CD4-positive, alpha-beta T cell (primary cell): ENCODE measurements around the gene GRID2. TPM values are rescaled to one million over a fixed set of nuclear protein-coding genes. Genes with fewer than 3 reads are reported as not detected.

Experiments used
- ATAC-seq: fragments of 200-7000 bp; cut with Tn5 transposase; one replicate; pipeline ENCODE4 v1.10.0; 2022; ENCODE audit warnings: mild to moderate bottlenecking; ENCODE audit not compliant: poor library complexity
- CTCF ChIA-PET: fragments of 350-600 bp; sonication (Branson Sonifier 250); formaldehyde crosslinking; loops from one replicate; lab custom pipeline; 2021; ENCODE audit warnings: antibody characterized with exemption, inconsistent platforms; lab: Charles Lee
- POLR2A ChIA-PET: fragments of 350-600 bp; sonication (Branson Sonifier 250); formaldehyde crosslinking; loops from one replicate; lab custom pipeline; 2021; ENCODE audit warnings: antibody characterized with exemption, inconsistent platforms; lab: Charles Lee
- DNase-seq, 14 experiments: peaks; one replicate each; pipeline ENCODE4 v3.0.0-alpha.2; 2013 to 2020; ENCODE audit warnings: mixed read lengths in 2 of 14
- H3K27ac ChIP-seq, 2 donors: one replicate each; pipeline versions ENCODE4 v1.5.1 to v1.7.0; 2013; ENCODE audit warnings: low read length in 2 of 2, low read depth in 1 of 2, mild to moderate bottlenecking in 1 of 2
- H3K27me3 ChIP-seq, 2 experiments: 1 replicate in 1 of 2; 2 replicates in 1 of 2; pipeline versions ENCODE4 v1.6.1 to v1.7.0; 2013; ENCODE audit warnings: low read length in 2 of 2, control low read depth in 1 of 2, mild to moderate bottlenecking in 1 of 2, moderate library complexity in 1 of 2; ENCODE audit not compliant: insufficient read depth in 2 of 2, control insufficient read depth in 1 of 2
- H3K36me3 ChIP-seq: one replicate; pipeline ENCODE4 v1.6.1; 2013; ENCODE audit warnings: low read length, control low read depth; ENCODE audit not compliant: insufficient read depth
- H3K4me1 ChIP-seq: one replicate; pipeline ENCODE4 v1.6.1; 2013; ENCODE audit warnings: low read length, control low read depth; ENCODE audit not compliant: insufficient read depth
- H3K4me3 ChIP-seq: one replicate; pipeline ENCODE4 v1.5.1; 2013; ENCODE audit warnings: mild to moderate bottlenecking, low read length, moderate library complexity
- H3K9me3 ChIP-seq, 2 experiments: 1 replicate in 1 of 2; 2 replicates in 1 of 2; pipeline versions ENCODE4 v1.6.1 to v1.7.0; 2013; ENCODE audit warnings: low read length in 2 of 2, mild to moderate bottlenecking in 2 of 2, control low read depth in 1 of 2, moderate library complexity in 1 of 2; ENCODE audit not compliant: control insufficient read depth in 1 of 2, insufficient read depth in 1 of 2
- H3K27ac Mint-ChIP-seq: one replicate; pipeline ENCODE4 v1.8.0; 2020; ENCODE audit warnings: mixed read lengths
- H3K27me3 Mint-ChIP-seq: one replicate; pipeline ENCODE4 v1.8.0; 2021; ENCODE audit warnings: mixed read lengths
- H3K36me3 Mint-ChIP-seq: one replicate; pipeline ENCODE4 v1.8.0; 2021; ENCODE audit warnings: low read depth, mixed read lengths
- H3K4me1 Mint-ChIP-seq: one replicate; pipeline ENCODE4 v1.8.0; 2021; ENCODE audit warnings: low read depth, mixed read lengths
- H3K4me3 Mint-ChIP-seq: one replicate; pipeline ENCODE4 v1.8.0; 2020; ENCODE audit warnings: mild to moderate bottlenecking, mixed read lengths
- H3K9me3 Mint-ChIP-seq: one replicate; pipeline ENCODE4 v1.8.0; 2020; ENCODE audit warnings: mixed read lengths
- CTCF ChIP-seq: fragments of 200-600 bp; IDR thresholded peaks from one replicate; pipeline ENCODE4 v1.8.0; 2022; ENCODE audit warnings: antibody characterized with exemption, mild to moderate bottlenecking
- intact Hi-C, 2 experiments: fragments of 100-400 bp; cut with DNase I in 1 of 2; cut with micrococcal nuclease in 1 of 2; formaldehyde crosslinking; loops; one replicate each; pipeline versions ENCODE4 v1.15.1 to v1.9.0; 2023 to 2025; cut with DNase I, micrococcal nuclease
- total RNA-seq, 174 experiments: library from RNA in 2 of 174; stranded (reverse) in 2 of 174; gene quantifications; one replicate each; pipeline ENCODE4 v1.2.3 and lab custom pipeline; 2021 to 2026

Gene GRID2
- total RNA-seq, 2 experiments from 2014 or later: not detected

- Mint-ChIP-seq H3K9me3 (no peaks in the 10 kb centered on the region), H3K4me1 (no peaks in the 10 kb centered on the region), H3K27me3 (no peaks in the 10 kb centered on the region), H3K4me3 (no peak overlapping the region), H3K27ac (no peak overlapping the region), H3K36me3 (no peaks in the 10 kb centered on the region)
- POLR2A ChIA-PET: no interaction called here
- no peak for TF ChIP-seq CTCF
- Histone ChIP-seq H3K4me1 (no peaks in the 10 kb centered on the region), H3K9me3 (no peaks in the 10 kb centered on the region), H3K4me3 (no peak overlapping the region), H3K27me3 (no peaks in the 10 kb centered on the region), H3K27ac (no peak overlapping the region), H3K36me3 (no peaks in the 10 kb centered on the region)
- CTCF ChIA-PET: no interaction called here
- ATAC-seq (no peak), DNase-seq (no peak)
- intact Hi-C loops: no loop called here
Measured at GRCh38 chr4:93451954-93452353, 1148.2 kb downstream of the GRID2 start.

GRCh38 chr4:93461541-93461940 is 1157.8 kb downstream of the GRID2 start:
- Mint-ChIP-seq H3K4me1 (no peaks in the 10 kb centered on the region), H3K27ac (no peak overlapping the region), H3K36me3 (no peaks in the 10 kb centered on the region), H3K27me3 (no peaks in the 10 kb centered on the region), H3K9me3 (no peaks in the 10 kb centered on the region), H3K4me3 (no peak overlapping the region)
- Histone ChIP-seq H3K36me3 (no peaks in the 10 kb centered on the region), H3K27ac (no peak overlapping the region), H3K4me3 (no peak overlapping the region), H3K9me3 (no peaks in the 10 kb centered on the region), H3K4me1 (no peaks in the 10 kb centered on the region), H3K27me3 (no peaks in the 10 kb centered on the region)
- DNase-seq (no peak), ATAC-seq (no peak)
- POLR2A ChIA-PET: no interaction called here
- no peak for TF ChIP-seq CTCF
- CTCF ChIA-PET: no interaction called here
- intact Hi-C loops: no loop called here

GRCh38 chr4:93466446-93466845 is 1162.7 kb downstream of the GRID2 start:
- H3K4me3 Mint-ChIP-seq: no peak overlapping the region
- Histone ChIP-seq H3K27ac (no peak overlapping the region), H3K36me3 (no peaks in the 10 kb centered on the region), H3K27me3 (no peaks in the 10 kb centered on the region), H3K4me3 (no peak overlapping the region), H3K9me3 (no peaks in the 10 kb centered on the region), H3K4me1 (no peaks in the 10 kb centered on the region)
- intact Hi-C loops: no loop called here
- DNase-seq (no peak), ATAC-seq (no peak)
- ChIA-PET CTCF (no interaction called here), POLR2A (no interaction called here)
- H3K27me3 Mint-ChIP-seq: no peaks in the 10 kb centered on the region
- H3K36me3 Mint-ChIP-seq: no peaks in the 10 kb centered on the region
- TF ChIP-seq CTCF: no peak
- H3K9me3 Mint-ChIP-seq: peaks cover 2% of the 10 kb centered on the region
- H3K27ac Mint-ChIP-seq: no peak overlapping the region
- no peaks in the 10 kb centered on the region for H3K4me1 Mint-ChIP-seq
